Choroid plexus epithelial cell (primary cell): ENCODE measurements around the gene ABTB2.

Experiments
- DNase-seq: peaks from one replicate; pipeline ENCODE4 v3.0.0-alpha.2; 2010; ENCODE audit warnings: low read depth
- H3K4me3 ChIP-seq: 2 replicates; pipeline ENCODE4 v1.5.1; 2011; ENCODE audit warnings: low read depth, mild to moderate bottlenecking, control low read depth, low read length, moderate library complexity
- CTCF ChIP-seq: conservative IDR thresholded peaks from 2 replicates; pipeline ENCODE4 v1.5.1; 2011; ENCODE audit warnings: low read depth, mild to moderate bottlenecking, control low read depth, inconsistent platforms, low read length, moderate library complexity

Gene ABTB2

GRCh38 chr11:34357701-34358257 is at the start of gene ABTB2:
Gene ABTB2 (minus strand): TSS chr11:34358010.
- peak; percentile 99 for DNase-seq
- peak within 1 kb of the TSS; percentile 64 for H3K4me3 ChIP-seq
- TF ChIP-seq CTCF: no peak

- no peak overlapping the region for H3K4me3 ChIP-seq
- no peak for TF ChIP-seq CTCF
- DNase-seq: no peak
These were observed 49.5 kb upstream of the ABTB2 start for GRCh38 chr11:34407121-34407813.

GRCh38 chr11:34406413-34406812 is 48.6 kb upstream of the ABTB2 start:
- no peak for DNase-seq
- TF ChIP-seq CTCF: no peak
- no peak overlapping the region for H3K4me3 ChIP-seq

- no peak for TF ChIP-seq CTCF
- H3K4me3 ChIP-seq: no peak overlapping the region
- no peak for DNase-seq
These were observed 47.5 kb upstream of the ABTB2 start for GRCh38 chr11:34405079-34405858.

- TF ChIP-seq CTCF: no peak
- no peak overlapping the region for H3K4me3 ChIP-seq
- no peak for DNase-seq
These were observed 46.5 kb upstream of the ABTB2 start for GRCh38 chr11:34404280-34404679.

GRCh38 chr11:34403431-34403830 is 45.6 kb upstream of the ABTB2 start:
- H3K4me3 ChIP-seq: no peak overlapping the region
- DNase-seq: no peak
- no peak for TF ChIP-seq CTCF
